GM13976 (cell line): Measurements from ENCODE around the gene TAOK3.

Experiments used
- DNase-seq: peaks from one replicate; pipeline ENCODE4 v3.0.0; 2012; ENCODE audit warnings: low spot score
- CTCF ChIP-seq: IDR thresholded peaks from 2 replicates; pipeline ENCODE4 v1.5.1; 2012; ENCODE audit warnings: borderline replicate concordance, mild to moderate bottlenecking; ENCODE audit not compliant: insufficient read depth; ENCODE audit errors: extremely low read depth, missing control alignments, control extremely low read depth
- in situ Hi-C: fragments of 300-500 bp; cut with MboI; formaldehyde crosslinking; loops from one replicate; pipeline ENCODE4 v1.12.0; 2022; ENCODE audit warnings: low sequenced_read_pairs, mixed read lengths, inconsistent platforms; ENCODE audit not compliant: unreplicated experiment

TAOK3 gene

GRCh38 chr12:118402251-118402650, 29.5 kb upstream of the TAOK3 start:
- in situ Hi-C loops = loop anchor here (25.0 kb wide), 1 partner anchor 635 kb away; no protein-coding TSS in a partner anchor
- DNase-seq = no peak
- no peak for TF ChIP-seq CTCF

- in situ Hi-C loops = no loop called here
- DNase-seq = no peak
- TF ChIP-seq CTCF = no peak
Measured at GRCh38 chr12:118398940-118399339, 26.2 kb upstream of the TAOK3 start.

- in situ Hi-C loops = no loop called here
- TF ChIP-seq CTCF = no peak
- no peak for DNase-seq
Measured at GRCh38 chr12:118398524-118398923, 25.8 kb upstream of the TAOK3 start.

GRCh38 chr12:118397708-118398440, 25.2 kb upstream of the TAOK3 start:
- in situ Hi-C loops = no loop called here
- no peak for TF ChIP-seq CTCF
- DNase-seq = no peak

GRCh38 chr12:118391836-118392235, 19.1 kb upstream of the TAOK3 start:
- in situ Hi-C loops = no loop called here
- TF ChIP-seq CTCF = no peak
- DNase-seq = no peak

GRCh38 chr12:118391424-118391823, 18.7 kb upstream of the TAOK3 start:
- DNase-seq = no peak
- TF ChIP-seq CTCF = no peak
- in situ Hi-C loops = no loop called here

GRCh38 chr12:118377884-118378470, 5.3 kb upstream of the TAOK3 start:
- TF ChIP-seq CTCF = peak; percentile 87
- in situ Hi-C loops = loop anchor here (10.0 kb wide), 1 partner anchor 503 kb away; no protein-coding TSS in a partner anchor
- DNase-seq = peak; percentile 74
